Neuronal stem cell (in vitro differentiated cells): Measurements from ENCODE around the gene ADAM8.

Source experiments
- DNase-seq: peaks from one replicate; pipeline ENCODE4 v3.0.0-alpha.2; 2013; ENCODE audit warnings: low spot score
- H2AFZ ChIP-seq: one replicate; pipeline ENCODE4 v1.6.1; 2013; ENCODE audit warnings: mild to moderate bottlenecking, low read length, inconsistent platforms
- H2AK5ac ChIP-seq: 2 replicates; pipeline ENCODE4 v1.6.1; 2013; ENCODE audit warnings: low read depth, mild to moderate bottlenecking, inconsistent platforms, low read length, moderate library complexity, mixed read lengths
- H2BK120ac ChIP-seq: 2 replicates; pipeline ENCODE4 v1.6.1; 2013; ENCODE audit warnings: low read depth, mild to moderate bottlenecking, inconsistent platforms, low read length, moderate library complexity, mixed read lengths
- H2BK12ac ChIP-seq: one replicate; pipeline ENCODE4 v1.6.1; 2013; ENCODE audit warnings: low read length, inconsistent platforms
- H2BK15ac ChIP-seq: 2 replicates; pipeline ENCODE4 v1.6.1; 2013; ENCODE audit warnings: mild to moderate bottlenecking, low read length, inconsistent platforms, mixed read lengths
- H2BK5ac ChIP-seq: one replicate; pipeline ENCODE4 v1.6.1; 2013; ENCODE audit warnings: inconsistent platforms, mild to moderate bottlenecking, low read length, moderate library complexity
- H3K14ac ChIP-seq: one replicate; pipeline ENCODE4 v1.6.1; 2013; ENCODE audit warnings: low read length, inconsistent platforms
- H3K18ac ChIP-seq: 2 replicates; pipeline ENCODE4 v1.6.1; 2013; ENCODE audit warnings: low read length, inconsistent platforms
- H3K23ac ChIP-seq: 2 replicates; pipeline ENCODE4 v1.6.1; 2013; ENCODE audit warnings: low read depth, mild to moderate bottlenecking, mixed read lengths, low read length, inconsistent platforms; ENCODE audit not compliant: poor library complexity
- H3K27ac ChIP-seq: replicated peaks from 3 replicates; pipeline ENCODE4 v1.5.1; 2013; ENCODE audit warnings: low read length, inconsistent platforms
- H3K27me3 ChIP-seq, 3 experiments: 2 replicates each; pipeline ENCODE4 v1.6.1; 2013; ENCODE audit warnings: low read length in 3 of 3, mild to moderate bottlenecking in 2 of 3, inconsistent platforms in 1 of 3, low read depth in 1 of 3, mixed read lengths in 1 of 3, moderate library complexity in 1 of 3; ENCODE audit not compliant: control insufficient read depth in 3 of 3, insufficient read depth in 3 of 3
- H3K36me3 ChIP-seq, 2 donors: replicated peaks in 1 of 2; 2 replicates each; pipeline ENCODE4 v1.6.1; 2013; ENCODE audit warnings: low read length in 2 of 2; ENCODE audit not compliant: control insufficient read depth in 2 of 2, insufficient read depth in 2 of 2
- H3K4ac ChIP-seq: 2 replicates; pipeline ENCODE4 v1.6.1; 2013; ENCODE audit warnings: inconsistent platforms, mild to moderate bottlenecking, low read length, moderate library complexity
- H3K4me1 ChIP-seq, 2 donors: 1 replicate in 1 of 2; 2 replicates in 1 of 2; pipeline ENCODE4 v1.6.1; 2013; ENCODE audit warnings: low read length in 2 of 2, low read depth in 1 of 2; ENCODE audit not compliant: control insufficient read depth in 2 of 2, insufficient read depth in 1 of 2
- H3K4me2 ChIP-seq: one replicate; pipeline ENCODE4 v1.6.1; 2013; ENCODE audit warnings: mild to moderate bottlenecking, low read length, inconsistent platforms; ENCODE audit not compliant: insufficient read depth, poor library complexity, severe bottlenecking
- H3K4me3 ChIP-seq, 2 donors: 2 replicates each; pipeline ENCODE4 v1.5.1; 2013; ENCODE audit warnings: low read length in 2 of 2, mild to moderate bottlenecking in 2 of 2, inconsistent platforms in 1 of 2, moderate library complexity in 1 of 2
- H3K79me1 ChIP-seq: one replicate; pipeline ENCODE4 v1.6.1; 2013; ENCODE audit warnings: low read depth, mild to moderate bottlenecking, inconsistent platforms, low read length, moderate library complexity
- H3K9ac ChIP-seq: one replicate; pipeline ENCODE4 v1.6.1; 2013; ENCODE audit warnings: mild to moderate bottlenecking, low read depth, low read length, inconsistent platforms; ENCODE audit not compliant: poor library complexity
- H3K9me3 ChIP-seq, 2 donors: replicated peaks in 1 of 2; 2 replicates each; pipeline versions ENCODE3 to v1.6.1; 2013; ENCODE audit warnings: low read length in 2 of 2, mild to moderate bottlenecking in 2 of 2, inconsistent platforms in 1 of 2, low read depth in 1 of 2, mixed read lengths in 1 of 2, moderate library complexity in 1 of 2; ENCODE audit not compliant: control insufficient read depth in 2 of 2, insufficient read depth in 1 of 2
- H4K8ac ChIP-seq: one replicate; pipeline ENCODE4 v1.6.1; 2013; ENCODE audit warnings: low read depth, mild to moderate bottlenecking, inconsistent platforms, low read length, moderate library complexity
- H4K91ac ChIP-seq: one replicate; pipeline ENCODE4 v1.6.1; 2013; ENCODE audit warnings: low read length, low read depth, mild to moderate bottlenecking, inconsistent platforms; ENCODE audit not compliant: poor library complexity
- WGBS, 2 donors: extraction: QIAGEN DNeasy Blood & Tissue Kit; methylation state at CpG; one replicate each; pipeline ENCODE4 v1.1.7; 2013; ENCODE audit warnings: missing lambda C conversion rate in 2 of 2, mixed read lengths in 1 of 2; ENCODE audit not compliant: insufficient read length in 2 of 2, insufficient replicate concordance in 1 of 2; ENCODE audit errors: extremely low coverage in 2 of 2; 5-methylcytosine and 5-hydroxymethylcytosine counted together

ADAM8 gene

DNA sequence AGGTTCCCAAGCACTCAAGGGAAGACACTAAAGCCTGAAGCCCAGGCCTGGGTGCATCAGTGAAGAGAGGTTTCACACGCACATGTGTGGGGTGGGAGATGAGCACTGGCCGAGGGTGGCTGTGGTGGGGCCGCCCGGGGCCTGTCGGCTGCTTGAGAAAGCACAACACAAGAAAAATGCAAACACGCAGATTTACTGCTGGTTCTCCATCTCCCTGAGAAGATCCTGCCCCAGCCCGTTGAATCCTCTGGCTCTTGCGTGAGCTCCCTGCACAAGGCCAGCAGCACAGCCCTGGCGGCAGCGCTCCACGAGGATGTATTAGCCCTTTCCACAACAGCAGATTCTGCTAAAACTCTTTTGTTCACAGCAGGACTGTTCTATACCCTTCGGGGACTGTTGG lies 38.2 kb upstream of the ADAM8 start:
- peaks cover 6% of the 10 kb centered on the region for H3K79me1 ChIP-seq
- H3K27me3 ChIP-seq = peaks cover 0 to 5% (median 4%) of the 10 kb centered on the region in 3 experiments
- no peak overlapping the region for H3K14ac ChIP-seq
- H3K9me3 ChIP-seq = no peaks in the 10 kb centered on the region
- no peak overlapping the region for H2AFZ ChIP-seq
- no peak overlapping the region for H2BK120ac ChIP-seq
- H2AK5ac ChIP-seq = no peak overlapping the region
- no peak overlapping the region for H2BK15ac ChIP-seq
- no peak for DNase-seq
- H3K36me3 ChIP-seq = peaks cover 20 to 34% of the 10 kb centered on the region in 2 donors
- no peak overlapping the region for H2BK5ac ChIP-seq
- no peak overlapping the region for H2BK12ac ChIP-seq
- no peak overlapping the region for H4K8ac ChIP-seq
- H3K4me1 ChIP-seq = peaks cover 0 to 2% of the 10 kb centered on the region in 2 donors
- no peak overlapping the region for H3K27ac ChIP-seq
- H3K18ac ChIP-seq = no peak overlapping the region
- no peak overlapping the region for H3K23ac ChIP-seq
- H3K9ac ChIP-seq = no peak overlapping the region
- WGBS, 2 donors = no CpG with 5 or more reads among the region's 12 CpGs
- H3K4me2 ChIP-seq = no peak overlapping the region
- no peak overlapping the region for H3K4me3 ChIP-seq
- H3K4ac ChIP-seq = no peak overlapping the region
- H4K91ac ChIP-seq = no peak overlapping the region

DNA sequence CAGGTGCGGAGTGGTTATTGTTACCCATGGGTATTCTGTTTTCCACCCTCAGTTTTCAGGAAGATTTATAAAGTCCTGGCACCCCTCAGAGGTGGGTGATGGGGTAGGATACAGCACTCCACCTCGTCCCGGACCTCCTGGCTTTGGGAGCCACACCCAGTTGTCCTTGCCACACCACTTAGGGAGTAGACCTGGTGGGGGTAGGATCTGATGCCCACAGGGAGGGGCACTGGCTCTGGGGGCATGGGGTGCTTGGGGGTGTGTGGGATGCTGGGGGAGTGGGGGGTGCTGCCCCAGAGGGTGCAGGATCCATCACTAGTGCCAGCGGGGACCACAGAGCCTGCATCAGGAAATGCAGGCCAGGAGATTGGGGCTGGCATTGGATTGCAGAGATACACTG lies 36.5 kb upstream of the ADAM8 start:
- Histone ChIP-seq H3K27me3 (no peaks in the 10 kb centered on the region), H2BK15ac (no peak overlapping the region), H3K4me3 (no peak overlapping the region), H3K4me1 (peaks cover 3 to 4% of the 10 kb centered on the region in 2 donors), H3K9ac (no peak overlapping the region), H2AFZ (no peak overlapping the region), H3K9me3 (no peaks in the 10 kb centered on the region), H3K27ac (no peak overlapping the region), H3K4me2 (no peak overlapping the region), H3K18ac (no peak overlapping the region), H4K8ac (peak overlapping the region; percentile 3), H2AK5ac (no peak overlapping the region), H3K23ac (no peak overlapping the region), H3K79me1 (peaks cover 11% of the 10 kb centered on the region), H3K14ac (no peak overlapping the region), H2BK5ac (no peak overlapping the region), H3K36me3 (peaks cover 24 to 41% of the 10 kb centered on the region in 2 donors), H2BK12ac (no peak overlapping the region), H3K4ac (no peak overlapping the region), H4K91ac (no peak overlapping the region), H2BK120ac (no peak overlapping the region)
- WGBS, 2 donors = no CpG with 5 or more reads among the region's 4 CpGs
- no peak for DNase-seq

DNA sequence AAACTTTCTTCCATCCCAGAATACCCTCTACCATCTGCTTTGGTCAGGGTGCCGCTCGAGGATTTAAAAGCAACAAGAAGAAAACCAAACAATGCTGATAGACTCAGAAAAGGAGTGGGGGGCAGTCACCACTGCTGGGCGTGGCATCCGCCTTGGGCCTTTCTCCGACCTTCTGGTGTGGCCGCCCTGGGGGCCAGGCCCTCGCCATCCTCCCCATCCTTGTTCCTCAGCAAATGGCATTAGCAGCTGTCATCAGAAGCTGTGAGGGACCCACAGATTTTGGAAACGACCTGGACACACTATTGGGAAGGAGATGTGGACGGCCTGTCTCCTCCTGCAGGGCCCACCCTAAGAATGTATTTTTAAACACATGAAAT lies 36.1 kb upstream of the ADAM8 start:
- no CpG with 5 or more reads among the region's 9 CpGs for WGBS, 2 donors
- no peak overlapping the region for H2BK120ac ChIP-seq
- no peak overlapping the region for H3K23ac ChIP-seq
- H3K9ac ChIP-seq = no peak overlapping the region
- H2BK15ac ChIP-seq = no peak overlapping the region
- no peak overlapping the region for H3K4ac ChIP-seq
- H3K4me1 ChIP-seq = peaks cover 6 to 7% of the 10 kb centered on the region in 2 donors
- no peak overlapping the region for H3K18ac ChIP-seq
- H2AK5ac ChIP-seq = no peak overlapping the region
- no peak overlapping the region for H3K14ac ChIP-seq
- no peak overlapping the region for H4K8ac ChIP-seq
- peaks cover 24 to 41% of the 10 kb centered on the region in 2 donors for H3K36me3 ChIP-seq
- no peak for DNase-seq
- H2AFZ ChIP-seq = no peak overlapping the region
- no peak overlapping the region for H3K4me2 ChIP-seq
- H3K27me3 ChIP-seq = no peaks in the 10 kb centered on the region
- H3K4me3 ChIP-seq = no peak overlapping the region
- no peak overlapping the region for H3K27ac ChIP-seq
- no peak overlapping the region for H2BK12ac ChIP-seq
- peaks cover 15% of the 10 kb centered on the region for H3K79me1 ChIP-seq
- H3K9me3 ChIP-seq = no peaks in the 10 kb centered on the region
- no peak overlapping the region for H4K91ac ChIP-seq
- no peak overlapping the region for H2BK5ac ChIP-seq

DNA sequence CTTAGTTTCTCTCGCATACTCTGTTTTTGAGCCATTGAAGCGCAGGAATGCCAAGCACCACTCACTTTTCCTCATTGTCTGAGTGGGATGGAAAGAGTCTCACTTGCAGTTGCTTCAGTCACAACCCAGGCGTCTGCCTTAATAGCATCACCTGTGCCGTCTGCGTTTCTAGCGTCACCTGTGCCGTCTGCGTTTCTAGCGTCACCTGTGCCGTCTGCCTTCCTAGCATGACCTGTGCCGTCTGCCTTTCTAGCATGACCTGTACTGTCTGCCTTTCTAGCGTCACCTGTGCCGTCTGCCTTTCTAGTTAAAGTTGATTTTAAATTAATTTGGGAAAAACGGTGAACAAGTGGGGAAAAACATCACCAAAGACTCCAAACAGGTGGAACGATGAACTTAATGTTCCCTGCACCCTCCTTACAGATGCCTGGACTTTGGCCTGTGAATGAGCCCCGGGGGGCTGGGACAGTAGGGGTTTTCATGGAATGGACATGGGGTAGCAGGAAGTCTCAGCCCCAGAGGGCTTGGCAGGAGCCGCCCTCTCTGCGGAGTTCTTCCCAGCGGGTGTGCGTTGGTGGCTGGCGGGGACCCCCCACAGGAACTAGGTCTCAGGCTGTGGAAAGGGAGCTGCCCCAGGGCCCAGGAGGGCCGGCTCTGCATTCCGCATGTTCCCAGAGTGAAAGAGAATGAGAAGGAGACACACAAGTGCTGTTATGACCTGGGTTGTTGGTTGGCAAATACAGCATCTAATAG lies 35.5 kb upstream of the ADAM8 start:
- Histone ChIP-seq H3K27ac (no peak overlapping the region), H2AK5ac (no peak overlapping the region), H3K9me3 (no peaks in the 10 kb centered on the region), H3K36me3 (peaks cover 24 to 41% of the 10 kb centered on the region in 2 donors), H2AFZ (no peak overlapping the region), H3K79me1 (peaks cover 16% of the 10 kb centered on the region), H3K18ac (no peak overlapping the region), H2BK15ac (no peak overlapping the region), H4K91ac (no peak overlapping the region), H4K8ac (no peak overlapping the region), H3K4ac (no peak overlapping the region), H3K27me3 (no peaks in the 10 kb centered on the region), H3K9ac (no peak overlapping the region), H3K4me2 (no peak overlapping the region), H2BK120ac (no peak overlapping the region), H3K14ac (no peak overlapping the region), H3K4me3 (no peak overlapping the region), H3K4me1 (peaks cover 8 to 10% of the 10 kb centered on the region in 2 donors), H3K23ac (no peak overlapping the region), H2BK12ac (no peak overlapping the region), H2BK5ac (no peak overlapping the region)
- no CpG with 5 or more reads among the region's 23 CpGs for WGBS, 2 donors
- DNase-seq = no peak
